Vagina (tissue), 2 donors: ENCODE measurements around the gene SLC12A1.

Experiments
- POLR2A ChIP-seq, 2 donors: fragments of 450-650 bp; IDR thresholded peaks; one replicate each; pipeline ENCODE4 v1.6.1; 2017; ENCODE audit warnings: antibody characterized with exemption in 2 of 2, mild to moderate bottlenecking in 2 of 2, moderate library complexity in 2 of 2
- TF ChIP-seq, protein P1 (sequence below), 3 experiments: fragments of 450-650 bp in 2 of 3; fragments of 200-600 bp in 1 of 3; sonication (generic) in 1 of 3; IDR thresholded peaks; one replicate each; pipeline ENCODE4 v1.5.1; 2017 to 2019; ENCODE audit warnings: antibody characterized with exemption in 3 of 3, mild to moderate bottlenecking in 2 of 3, moderate library complexity in 2 of 3

GRCh38 chr15:48248414-48248813 lies 42.3 kb downstream of the SLC12A1 start:
- TF ChIP-seq, protein P1, sequence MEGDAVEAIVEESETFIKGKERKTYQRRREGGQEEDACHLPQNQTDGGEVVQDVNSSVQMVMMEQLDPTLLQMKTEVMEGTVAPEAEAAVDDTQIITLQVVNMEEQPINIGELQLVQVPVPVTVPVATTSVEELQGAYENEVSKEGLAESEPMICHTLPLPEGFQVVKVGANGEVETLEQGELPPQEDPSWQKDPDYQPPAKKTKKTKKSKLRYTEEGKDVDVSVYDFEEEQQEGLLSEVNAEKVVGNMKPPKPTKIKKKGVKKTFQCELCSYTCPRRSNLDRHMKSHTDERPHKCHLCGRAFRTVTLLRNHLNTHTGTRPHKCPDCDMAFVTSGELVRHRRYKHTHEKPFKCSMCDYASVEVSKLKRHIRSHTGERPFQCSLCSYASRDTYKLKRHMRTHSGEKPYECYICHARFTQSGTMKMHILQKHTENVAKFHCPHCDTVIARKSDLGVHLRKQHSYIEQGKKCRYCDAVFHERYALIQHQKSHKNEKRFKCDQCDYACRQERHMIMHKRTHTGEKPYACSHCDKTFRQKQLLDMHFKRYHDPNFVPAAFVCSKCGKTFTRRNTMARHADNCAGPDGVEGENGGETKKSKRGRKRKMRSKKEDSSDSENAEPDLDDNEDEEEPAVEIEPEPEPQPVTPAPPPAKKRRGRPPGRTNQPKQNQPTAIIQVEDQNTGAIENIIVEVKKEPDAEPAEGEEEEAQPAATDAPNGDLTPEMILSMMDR (IDR thresholded peaks at IDR 0.05): no peak
- TF ChIP-seq POLR2A (IDR thresholded peaks at IDR 0.05): no peak
